ENCODE data around the gene CABLES1.

DNA sequence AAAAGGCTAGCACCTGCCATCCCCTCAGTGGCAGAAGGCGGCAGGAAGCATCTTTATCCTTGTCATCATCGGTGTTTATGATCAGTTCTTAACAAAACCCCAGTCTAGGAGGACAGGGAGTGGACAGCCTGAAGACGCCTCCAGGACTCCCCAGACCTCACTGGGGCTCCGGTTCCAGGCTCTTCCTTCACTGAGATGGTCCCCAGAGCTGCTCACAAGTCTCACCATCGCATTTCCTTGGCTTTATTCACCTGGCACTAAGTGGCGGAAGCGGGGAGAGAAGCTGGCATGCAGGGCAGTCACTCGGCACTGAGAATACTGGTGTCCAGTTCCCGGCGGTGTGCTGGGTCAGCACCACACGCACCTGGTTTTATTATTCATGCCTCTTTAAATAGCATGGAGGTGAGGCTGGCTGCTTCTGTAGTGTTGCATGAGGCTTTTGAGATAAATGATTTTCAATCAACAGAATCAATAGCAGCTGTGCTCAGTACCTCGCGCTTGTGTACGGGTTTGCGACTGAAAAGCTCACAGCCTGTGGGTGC, 68.7 kb downstream of the CABLES1 start:
- TF ChIP-seq, protein P1, sequence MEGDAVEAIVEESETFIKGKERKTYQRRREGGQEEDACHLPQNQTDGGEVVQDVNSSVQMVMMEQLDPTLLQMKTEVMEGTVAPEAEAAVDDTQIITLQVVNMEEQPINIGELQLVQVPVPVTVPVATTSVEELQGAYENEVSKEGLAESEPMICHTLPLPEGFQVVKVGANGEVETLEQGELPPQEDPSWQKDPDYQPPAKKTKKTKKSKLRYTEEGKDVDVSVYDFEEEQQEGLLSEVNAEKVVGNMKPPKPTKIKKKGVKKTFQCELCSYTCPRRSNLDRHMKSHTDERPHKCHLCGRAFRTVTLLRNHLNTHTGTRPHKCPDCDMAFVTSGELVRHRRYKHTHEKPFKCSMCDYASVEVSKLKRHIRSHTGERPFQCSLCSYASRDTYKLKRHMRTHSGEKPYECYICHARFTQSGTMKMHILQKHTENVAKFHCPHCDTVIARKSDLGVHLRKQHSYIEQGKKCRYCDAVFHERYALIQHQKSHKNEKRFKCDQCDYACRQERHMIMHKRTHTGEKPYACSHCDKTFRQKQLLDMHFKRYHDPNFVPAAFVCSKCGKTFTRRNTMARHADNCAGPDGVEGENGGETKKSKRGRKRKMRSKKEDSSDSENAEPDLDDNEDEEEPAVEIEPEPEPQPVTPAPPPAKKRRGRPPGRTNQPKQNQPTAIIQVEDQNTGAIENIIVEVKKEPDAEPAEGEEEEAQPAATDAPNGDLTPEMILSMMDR (conservative IDR thresholded peaks at IDR 0.05): no peak
- no peak for TF ChIP-seq EZH2 (IDR thresholded peaks at IDR 0.05; ENCODE audit: low read depth)
